GM19099 (cell line): ENCODE data around the gene FKBP3.

Experiments used
- POLR2A ChIP-seq: IDR thresholded peaks from 3 replicates; pipeline ENCODE4 v1.6.1; 2011; ENCODE audit warnings: low read depth; ENCODE audit not compliant: insufficient read length; ENCODE audit errors: extremely low read depth

Gene FKBP3

GRCh38 chr14:45134051-45134958 lies at the start of gene FKBP3:
Gene FKBP3 (minus strand): TSS chr14:45134481. CDS start chr14:45134456, 25 bp downstream.
- TF ChIP-seq POLR2A, result peak; percentile 94

DNA sequence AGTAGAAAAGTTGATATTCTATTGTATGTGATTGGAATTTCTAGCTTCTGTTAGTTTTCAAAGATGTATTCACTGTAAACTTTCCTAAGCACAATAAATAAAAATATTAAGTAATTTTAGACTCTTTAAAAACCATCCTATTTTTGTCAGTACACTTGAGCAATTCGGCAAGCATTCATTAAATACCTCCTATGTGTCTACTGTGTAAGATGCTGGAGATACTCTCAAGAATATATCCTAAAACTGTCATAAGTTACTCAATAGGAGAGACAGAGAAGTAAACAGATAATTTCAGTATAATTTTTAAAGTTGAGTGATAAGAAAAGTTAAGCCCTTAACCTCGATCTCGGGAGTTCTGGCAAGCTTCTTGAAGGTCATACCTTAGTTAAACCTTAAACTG lies 47.5 kb upstream of the FKBP3 start:
- no peak for TF ChIP-seq POLR2A

DNA sequence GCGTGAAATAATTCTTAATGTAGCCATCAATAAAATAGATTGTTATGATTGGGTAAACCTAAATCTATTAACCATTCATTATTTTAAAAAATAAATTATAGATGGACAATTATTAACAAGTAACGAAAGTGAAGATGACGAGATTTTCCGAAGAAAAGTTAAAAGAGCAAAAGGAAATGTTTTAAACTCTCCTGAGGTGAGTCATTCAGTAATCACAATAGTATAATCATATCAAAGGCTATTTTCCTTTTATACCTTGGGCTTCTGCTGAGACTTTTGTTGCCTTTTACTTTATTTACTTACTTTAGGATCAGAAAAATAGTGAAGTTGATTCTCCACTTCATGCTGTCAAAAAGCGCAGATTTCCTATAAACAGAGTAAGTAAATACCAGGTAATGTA lies 47.0 kb upstream of the FKBP3 start:
- no peak for TF ChIP-seq POLR2A

GRCh38 chr14:45177076-45177475 lies 42.8 kb upstream of the FKBP3 start:
- no peak for TF ChIP-seq POLR2A

GRCh38 chr14:45169906-45170305 lies 35.6 kb upstream of the FKBP3 start:
- no peak for TF ChIP-seq POLR2A

DNA sequence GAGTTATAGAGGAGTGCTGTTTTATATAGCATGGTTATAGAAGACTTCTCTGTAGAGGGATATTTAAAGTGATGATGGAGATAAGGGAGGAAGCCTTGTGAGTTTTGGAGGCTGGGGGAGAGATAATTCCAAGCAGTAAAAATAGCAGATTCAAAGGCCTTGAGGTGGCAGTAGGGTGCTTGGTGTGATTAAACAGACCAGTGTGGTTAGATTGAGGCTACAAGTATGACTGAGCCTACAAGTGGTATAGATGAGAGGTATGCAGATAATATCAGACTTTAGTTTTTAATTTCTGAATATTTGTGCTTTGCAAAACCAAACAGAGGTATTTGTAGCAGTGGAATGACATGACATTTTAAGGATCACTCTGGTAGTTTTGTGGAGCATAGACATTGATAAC lies 21.8 kb upstream of the FKBP3 start:
- no peak for TF ChIP-seq POLR2A

GRCh38 chr14:45150386-45150890 lies 16.2 kb upstream of the FKBP3 start:
- no peak for TF ChIP-seq POLR2A

DNA sequence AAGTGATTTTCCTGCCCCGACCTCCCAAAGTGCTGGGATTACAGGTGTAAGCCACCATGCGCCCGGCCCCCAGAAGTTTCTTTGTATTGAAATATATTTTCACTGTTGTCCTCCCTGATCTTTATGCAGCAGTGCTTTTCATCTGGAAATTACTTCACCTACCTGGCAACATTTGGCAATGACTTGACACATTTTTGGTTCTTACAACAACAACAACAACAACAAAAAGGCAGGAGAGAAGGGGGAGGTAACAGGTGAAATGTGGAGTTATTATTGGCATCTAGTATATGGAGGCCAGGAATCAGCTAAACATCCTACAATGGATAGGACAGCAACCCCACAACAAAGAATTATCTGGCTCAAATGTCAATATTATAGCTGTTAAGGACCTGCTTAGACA lies 15.3 kb upstream of the FKBP3 start:
- TF ChIP-seq POLR2A, result no peak

DNA sequence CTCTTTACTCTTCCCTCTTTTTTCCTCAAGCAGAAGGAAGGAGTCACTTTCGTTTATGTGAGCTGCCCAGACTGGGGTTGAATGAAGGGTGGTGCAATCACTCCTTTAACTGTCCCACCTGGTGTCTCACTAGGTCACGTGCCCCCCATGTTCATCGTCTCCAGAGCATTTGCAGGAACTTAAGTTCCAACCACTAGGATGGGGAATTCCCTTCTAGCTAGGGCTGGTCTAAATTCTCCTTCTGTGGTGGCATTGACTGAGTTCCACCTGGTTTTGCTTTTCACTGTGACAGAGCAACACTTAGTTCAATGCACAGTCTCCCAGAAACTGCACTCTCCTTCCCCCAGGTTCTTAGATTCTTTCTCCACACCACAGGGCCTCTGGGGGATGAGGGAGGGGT lies 10.9 kb upstream of the FKBP3 start:
- no peak for TF ChIP-seq POLR2A

GRCh38 chr14:45144658-45145057 lies 10.4 kb upstream of the FKBP3 start:
- no peak for TF ChIP-seq POLR2A

GRCh38 chr14:45140661-45141187 lies 6.4 kb upstream of the FKBP3 start:
- no peak for TF ChIP-seq POLR2A

DNA sequence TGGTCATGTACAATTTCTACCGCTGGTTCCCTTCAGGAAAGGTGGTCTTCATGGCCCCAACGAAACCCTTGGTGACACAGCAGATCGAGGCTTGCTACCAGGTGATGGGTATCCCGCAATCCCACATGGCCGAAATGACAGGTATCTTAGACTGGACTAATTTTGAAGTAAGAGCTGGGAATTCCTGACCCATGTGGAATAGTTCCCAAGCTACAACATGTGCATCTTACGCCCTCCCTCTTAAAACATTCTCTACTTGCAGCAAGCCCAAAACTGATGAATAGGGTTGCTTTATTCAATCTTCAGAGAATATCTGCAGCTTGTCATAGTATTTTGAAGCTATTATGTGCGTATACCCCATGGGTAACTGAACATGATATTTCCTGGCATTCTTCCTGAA lies 2.1 kb upstream of the FKBP3 start:
- TF ChIP-seq POLR2A, result no peak

- TF ChIP-seq POLR2A, result peak; percentile 69
Measured at GRCh38 chr14:45135659-45136395, 1.5 kb upstream of the FKBP3 start, which contains the start of gene FANCM. Gene FANCM (plus strand): TSS chr14:45135930. CDS start chr14:45136032, 102 bp downstream.

GRCh38 chr14:45135156-45135555 lies 875 bp upstream of the FKBP3 start:
- TF ChIP-seq POLR2A, result no peak

- no peak for TF ChIP-seq POLR2A
Measured at GRCh38 chr14:45133683-45134050, 614 bp downstream of the FKBP3 start.
